ENCODE measurements around the gene WASF2. TPM values are rescaled to one million over a fixed set of nuclear protein-coding genes. Genes with fewer than 3 reads are reported as not detected.

Gene WASF2
- total and polyA plus RNA-seq, 2 of the 8 experiments (the other 6 are each of a cell fraction or from before 2014, with no cell fraction given): 32.1 to 86.6 TPM

GRCh38 chr1:27406362-27406680 lies 83.6 kb downstream of the WASF2 start:
- FAIRE-seq (no peak), DNase-seq (ENCODE audit: low read depth in 1 of 2, low spot score in 2 of 2) (no peak)
- peaks cover 0 to 2% of the 10 kb centered on the region in 2 experiments for H4K20me1 ChIP-seq (replicated peaks in 1 of 2; ENCODE audit: control insufficient read depth in 1 of 2, insufficient read depth in 2 of 2, low read length in 2 of 2)
- H2BK5ac ChIP-seq (ENCODE audit: low read depth, low read length): peak overlapping the region; percentile 74
- H3K56ac ChIP-seq (replicated peaks; ENCODE audit: insufficient read length, low read depth, low read length): no peak overlapping the region
- H4K8ac ChIP-seq (ENCODE audit: extremely low read depth, insufficient read depth, low read length): no peak overlapping the region
- H3K14ac ChIP-seq (ENCODE audit: insufficient read length): no peak overlapping the region
- no peak overlapping the region for H3K18ac ChIP-seq (ENCODE audit: extremely low read depth, low read length)
- peak overlapping the region; percentile 71 for H3K27ac ChIP-seq (ENCODE audit: low read depth, low read length)
- 75% methylated on average over 4 of the region's 4 CpGs; no CpG with 5 or more reads in 1 of the 2 experiments for WGBS, 2 experiments (ENCODE audit: extremely low coverage in 1 of 2, insufficient coverage in 1 of 2, insufficient read length in 1 of 2, insufficient replicate concordance in 2 of 2, low coverage in 1 of 2, low lambda C conversion rate in 2 of 2, missing lambda C conversion rate in 1 of 2)
- 0 out of 2 replicates have a peak overlapping the region, but pooled peaks have one; percentile 10 for H2AK5ac ChIP-seq (ENCODE audit: low read depth, low read length)
- no peaks in the 10 kb centered on the region for H3K23me2 ChIP-seq (ENCODE audit: low read depth, low read length)
- no peaks in the 10 kb centered on the region for H3K9me3 ChIP-seq (ENCODE audit: insufficient read depth in 2 of 2, low read depth in 1 of 2, low read length in 1 of 2)
- H2BK20ac ChIP-seq (ENCODE audit: low read length): no peak overlapping the region
- H3K4me3 ChIP-seq (ENCODE audit: extremely low read depth in 1 of 4, insufficient read depth in 2 of 4, low read depth in 3 of 4, low read length in 4 of 4): no peak overlapping the region
- no peak overlapping the region for H2BK120ac ChIP-seq (replicated peaks; ENCODE audit: low read depth, low read length)
- H4K5ac ChIP-seq (ENCODE audit: insufficient read length, low read depth, low read length): no peak overlapping the region
- H3K79me2 ChIP-seq (ENCODE audit: control insufficient read depth in 1 of 2, insufficient read depth in 2 of 2, low read length in 2 of 2): no peaks in the 10 kb centered on the region
- H4K91ac ChIP-seq (replicated peaks; ENCODE audit: insufficient read length, low read length): no peak overlapping the region
- H2BK15ac ChIP-seq (ENCODE audit: low read length): no peak overlapping the region
- no peaks in the 10 kb centered on the region for H3K27me3 ChIP-seq (replicated peaks in 1 of 4; ENCODE audit: control insufficient read depth in 3 of 4, extremely low read depth in 1 of 4, insufficient read depth in 3 of 4, low read length in 3 of 4)
- peaks cover 9 to 30% (median 17%) of the 10 kb centered on the region in 4 experiments for H3K4me1 ChIP-seq (replicated peaks in 1 of 4; ENCODE audit: control insufficient read depth in 3 of 4, insufficient read depth in 4 of 4, low read length in 3 of 4)
- POLR2A ChIA-PET (ENCODE audit: partially characterized antibody): interaction anchor here (1.2 to 1.5 kb wide), 2 partner anchors 10 to 24 kb away, joined by 4 to 5 read pairs; no protein-coding TSS in a partner anchor
- no peaks in the 10 kb centered on the region; the same call in 1 of the 2 replicates for H3K79me1 ChIP-seq (ENCODE audit: low read depth, low read length)
- H3K9ac ChIP-seq (replicated peaks in 1 of 4; ENCODE audit: extremely low read depth in 1 of 4, low read depth in 3 of 4, low read length in 3 of 4): peak overlapping the region in 3 of 4 experiments; percentile 29 to 43 (median 39); a peak in 4 of 7 replicates
- H2AFZ ChIP-seq (ENCODE audit: low read length): no peak overlapping the region
- H3K23ac ChIP-seq (ENCODE audit: insufficient read length): no peak overlapping the region
- no peak overlapping the region for H2BK12ac ChIP-seq (ENCODE audit: low read depth, low read length)
- CTCF ChIA-PET (ENCODE audit: partially characterized antibody): interaction anchor here (0.6 to 37.8 kb wide), 20 partner anchors 8 to 1175 kb away, joined by 3 to 863 read pairs (median 4); partner anchors contain the start of gene MAP3K6
- H3K36me3 ChIP-seq (ENCODE audit: control insufficient read depth in 2 of 4, insufficient read depth in 4 of 4, low read length in 3 of 4): peaks cover 0 to 30% (median 16%) of the 10 kb centered on the region in 4 experiments; a peak in 6 of 8 replicates
- H3K4ac ChIP-seq (replicated peaks; ENCODE audit: insufficient read length, low read depth, low read length): no peak overlapping the region
- peak overlapping the region in 1 of 2 experiments; percentile 24; a peak in 2 of 4 replicates for H3K4me2 ChIP-seq (ENCODE audit: insufficient read depth in 1 of 2, low read depth in 2 of 2, low read length in 2 of 2)
- TF ChIP-seq YY1 (IDR thresholded peaks at IDR 0.05; ENCODE audit: low read depth, low read length): no peak
- TF ChIP-seq PHF8 (conservative IDR thresholded peaks at IDR 0.05; ENCODE audit: low read depth, low read length): no peak
- TF ChIP-seq ZNF274 (IDR thresholded peaks at IDR 0.05; ENCODE audit: borderline replicate concordance, extremely low read depth, low read length): no peak
- no peak for TF ChIP-seq KDM5A (IDR thresholded peaks at IDR 0.05; ENCODE audit: low read length)
- TF ChIP-seq CTBP2 (IDR thresholded peaks at IDR 0.05; ENCODE audit: borderline replicate concordance, insufficient read depth, insufficient read length, low read length): no peak
- TF ChIP-seq, protein P1, sequence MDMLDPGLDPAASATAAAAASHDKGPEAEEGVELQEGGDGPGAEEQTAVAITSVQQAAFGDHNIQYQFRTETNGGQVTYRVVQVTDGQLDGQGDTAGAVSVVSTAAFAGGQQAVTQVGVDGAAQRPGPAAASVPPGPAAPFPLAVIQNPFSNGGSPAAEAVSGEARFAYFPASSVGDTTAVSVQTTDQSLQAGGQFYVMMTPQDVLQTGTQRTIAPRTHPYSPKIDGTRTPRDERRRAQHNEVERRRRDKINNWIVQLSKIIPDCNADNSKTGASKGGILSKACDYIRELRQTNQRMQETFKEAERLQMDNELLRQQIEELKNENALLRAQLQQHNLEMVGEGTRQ (IDR thresholded peaks at IDR 0.05; ENCODE audit: low read length): no peak

Data from H1 (cell line).